GM18499 (cell line): ENCODE data around the gene WFDC13.
"Not testable (repeated sequence)": the region's sequence is repeated elsewhere in the genome, so short reads cannot be mapped to it uniquely, and the experiment has no call there.

Experiments
- ATAC-seq: cut with Tn5 transposase; IDR thresholded peaks from one replicate; pipeline ENCODE4 v1.9.1; 2021; ENCODE audit warnings: moderate number of reproducible peaks; ENCODE audit not compliant: insufficient read depth, unreplicated experiment

WFDC13 gene, protein sequence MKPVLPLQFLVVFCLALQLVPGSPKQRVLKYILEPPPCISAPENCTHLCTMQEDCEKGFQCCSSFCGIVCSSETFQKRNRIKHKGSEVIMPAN

DNA sequence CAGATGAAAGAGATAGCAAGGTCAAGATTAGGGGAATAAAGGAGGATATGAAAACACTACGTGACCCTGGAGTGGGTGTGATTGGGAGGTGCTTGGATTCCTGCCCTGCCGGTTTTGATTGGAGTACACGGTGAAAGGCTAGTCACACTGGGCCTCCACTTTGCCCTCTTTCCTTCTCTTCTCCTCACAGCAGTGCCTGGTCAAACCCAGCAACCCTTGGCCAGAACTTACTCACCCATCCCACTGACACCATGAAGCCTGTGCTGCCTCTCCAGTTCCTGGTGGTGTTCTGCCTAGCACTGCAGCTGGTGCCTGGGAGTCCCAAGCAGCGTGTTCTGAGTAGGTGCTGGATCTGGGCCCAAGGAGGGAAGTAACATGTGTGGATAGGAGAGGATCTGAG lies at the start of gene WFDC13:
TSS of gene WFDC13 (plus strand) at position 166 of the 400 bp plus-strand sequence. CDS start at position 252, 86 bp downstream.
- ATAC-seq, result no peak

DNA sequence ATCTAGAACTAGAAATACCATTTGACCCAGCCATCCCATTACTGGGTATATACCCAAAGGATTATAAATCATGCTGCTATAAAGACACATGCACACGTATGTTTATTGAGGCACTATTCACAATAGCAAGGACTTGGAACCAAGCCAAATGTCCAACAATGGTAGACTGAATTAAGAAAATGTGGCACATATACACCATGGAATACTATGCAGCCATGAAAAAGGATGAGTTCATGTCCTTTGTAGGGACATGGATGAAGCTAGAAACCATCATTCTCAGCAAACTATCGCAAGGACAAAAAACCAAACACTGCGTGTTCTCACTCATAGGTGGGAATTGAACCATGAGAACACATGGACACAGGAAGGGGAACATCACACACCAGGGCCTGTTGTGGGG lies 44.8 kb upstream of the WFDC13 start:
- not testable (repeated sequence) for ATAC-seq

DNA sequence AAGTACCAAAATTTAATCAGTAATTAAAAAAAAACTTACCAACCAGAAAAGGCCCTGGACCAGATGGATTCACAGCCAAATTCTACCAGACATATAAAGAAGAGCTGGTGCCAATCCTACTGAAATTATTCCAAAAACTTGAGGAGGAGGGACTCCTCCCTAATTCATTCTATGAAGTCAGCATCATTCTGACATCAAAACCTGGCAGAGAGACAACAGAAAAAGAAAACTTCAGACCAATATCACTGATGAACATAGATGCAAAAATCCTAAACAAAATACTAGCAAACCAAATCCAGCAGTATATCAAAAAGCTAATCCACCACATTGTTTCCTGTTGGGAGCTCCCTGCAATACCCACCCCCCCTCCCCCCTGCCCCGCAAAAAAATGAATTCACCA lies 31.7 kb upstream of the WFDC13 start, which contains the start of gene WFDC11:
TSS of gene WFDC11 (minus strand) at position 101 of the 400 bp plus-strand sequence. CDS start 19,639 bp downstream, outside the sequence.
- ATAC-seq, result no peak

DNA sequence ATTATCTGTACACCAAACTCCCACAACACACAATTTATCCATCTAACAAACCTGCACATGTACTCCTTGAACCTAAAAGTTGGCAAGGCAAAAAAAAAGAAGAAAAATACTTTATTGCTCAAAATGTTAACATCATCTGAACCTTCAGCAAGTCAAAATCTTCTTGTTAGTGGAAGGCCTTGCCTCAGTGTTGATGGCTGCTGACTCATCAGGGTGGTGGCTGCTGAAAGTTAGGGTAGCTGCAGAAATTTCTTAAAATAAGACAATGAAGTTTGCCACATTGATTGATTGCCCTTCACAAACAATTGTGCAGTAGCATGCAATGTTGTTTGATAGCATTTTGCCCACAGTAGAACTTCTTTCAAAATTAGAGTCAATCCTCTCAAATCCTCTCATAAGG lies 29.1 kb upstream of the WFDC13 start:
- ATAC-seq, result no peak

DNA sequence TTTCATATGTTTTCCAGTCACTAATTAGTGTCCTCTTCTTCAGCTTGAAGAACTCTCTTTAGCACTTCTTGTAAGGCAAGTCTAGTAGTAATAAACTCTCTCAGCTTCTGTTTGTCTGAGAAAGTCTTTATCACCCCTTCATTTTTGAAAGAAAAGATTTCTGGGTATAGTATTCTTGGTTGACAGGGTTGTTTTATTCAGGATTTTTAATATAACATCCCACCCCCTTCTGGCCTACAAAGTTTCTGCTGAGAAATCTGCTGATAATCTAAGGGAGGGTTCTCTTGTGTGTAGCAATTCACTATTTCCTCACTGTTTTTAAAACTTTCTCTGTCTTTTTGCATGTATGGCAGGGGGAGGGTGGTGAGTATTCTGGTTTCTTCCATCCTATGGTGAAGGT lies 22.2 kb upstream of the WFDC13 start:
- no peak for ATAC-seq

DNA sequence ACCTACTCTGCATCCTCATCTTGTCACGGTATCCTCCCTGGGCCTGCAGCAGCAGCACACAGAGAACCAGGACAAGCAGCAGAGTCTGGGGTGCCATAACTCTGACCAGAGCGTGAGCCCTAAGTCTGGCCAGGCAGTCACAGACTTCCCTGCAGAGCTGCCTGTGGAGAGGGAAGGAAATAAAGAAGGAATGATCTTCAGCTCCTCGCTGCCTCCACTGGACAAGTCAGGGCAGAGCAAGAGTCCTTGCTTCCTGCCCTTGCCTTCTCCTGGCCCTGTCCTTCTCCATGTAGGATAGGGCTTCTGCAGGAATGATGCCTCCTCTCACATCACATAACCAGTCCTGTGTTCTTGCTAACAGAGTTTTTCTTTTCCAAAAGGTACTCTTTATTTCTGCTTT lies 15.9 kb upstream of the WFDC13 start:
- ATAC-seq, result no peak

DNA sequence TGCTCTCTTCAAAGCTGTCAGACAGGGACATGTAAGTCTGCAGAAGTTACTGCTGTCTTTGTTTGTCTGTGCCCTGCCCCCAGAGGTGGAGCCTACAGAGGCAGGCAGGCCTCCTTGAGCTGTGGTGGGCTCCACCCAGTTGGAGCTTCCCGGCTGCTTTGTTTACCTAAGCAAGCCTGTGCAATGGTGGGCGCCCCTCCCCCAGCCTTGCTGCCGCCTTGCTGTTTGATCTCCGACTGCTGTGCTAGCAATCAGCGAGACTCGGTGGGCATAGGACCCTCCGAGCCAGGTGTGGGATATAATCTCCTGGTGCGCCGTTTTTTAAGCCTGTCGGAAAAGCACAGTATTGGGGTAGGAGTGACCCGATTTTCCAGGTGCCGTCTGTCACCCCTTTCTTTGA lies 8.5 kb upstream of the WFDC13 start:
- ATAC-seq, result not testable (repeated sequence)

DNA sequence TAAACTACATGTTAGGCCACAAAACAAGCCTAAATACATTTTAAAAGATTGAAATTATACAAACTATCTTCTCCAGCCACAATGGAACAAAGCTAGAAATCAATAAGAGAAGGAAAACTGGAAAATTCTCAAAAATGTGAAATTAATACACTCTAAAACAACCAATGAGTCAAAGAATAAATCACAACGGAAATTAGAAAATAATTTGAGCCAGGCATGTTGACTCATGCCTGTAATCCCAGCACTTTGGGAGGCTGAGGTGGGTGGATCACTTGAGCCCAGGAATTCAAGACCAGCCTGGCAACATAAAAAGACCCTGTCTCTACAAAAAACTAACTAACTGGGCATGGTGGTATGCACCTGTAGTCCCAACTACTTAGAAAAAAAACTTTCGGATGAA lies 6.3 kb upstream of the WFDC13 start:
- ATAC-seq, result no peak

DNA sequence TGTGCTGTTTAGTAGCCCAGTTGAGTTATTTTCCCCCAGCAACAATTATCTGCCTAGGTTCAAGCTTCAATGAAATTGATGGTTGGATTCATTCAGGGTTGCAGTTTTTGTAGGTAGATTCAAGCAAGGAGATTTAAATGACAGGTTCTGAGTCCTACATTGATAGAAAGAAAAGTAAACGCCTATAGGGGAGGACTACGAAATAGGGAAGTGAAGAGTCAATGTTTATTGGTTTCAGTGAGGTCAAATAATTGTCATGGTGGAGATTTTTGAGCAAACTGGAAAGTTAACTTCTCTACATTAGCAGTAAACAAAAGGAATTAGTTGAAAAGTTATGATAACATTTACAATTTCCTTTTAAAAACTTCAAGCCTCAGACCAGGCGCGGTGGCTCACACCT lies 734 bp upstream of the WFDC13 start:
- ATAC-seq, result no peak

DNA sequence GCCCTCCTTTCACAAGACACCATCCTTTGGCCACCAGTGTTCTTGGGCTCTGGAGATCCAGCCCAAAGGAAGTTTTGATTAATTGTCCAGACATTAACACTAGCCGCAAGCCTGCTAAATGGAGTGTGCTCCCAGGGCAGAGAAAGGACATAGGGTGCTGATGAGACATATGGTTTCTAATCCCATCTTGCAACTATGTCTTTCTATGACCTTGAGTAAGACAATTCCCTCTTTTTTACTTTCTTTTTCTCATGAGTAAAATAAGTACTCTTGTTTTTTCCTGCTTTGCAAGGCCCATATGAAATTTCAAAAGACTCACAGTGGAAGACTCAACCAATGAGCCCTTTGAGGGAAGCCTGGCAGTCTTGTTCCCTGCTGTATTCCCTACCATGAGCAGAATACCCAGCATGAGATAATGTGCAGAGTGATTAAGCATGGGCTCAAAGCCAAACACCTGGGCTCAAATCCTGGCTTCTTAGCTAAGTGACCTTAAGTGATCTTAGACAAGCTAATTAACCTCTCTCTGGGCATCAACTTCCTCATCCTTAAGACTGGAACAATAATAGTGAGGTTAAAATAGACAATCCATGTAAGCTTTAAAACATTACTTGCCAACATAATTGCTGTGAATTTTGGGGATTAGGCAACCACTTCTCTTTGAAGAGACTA lies 3.3 kb downstream of the WFDC13 start, which contains the start of gene WFDC10B:
TSS of gene WFDC10B (minus strand) at position 51 of the 669 bp plus-strand sequence. CDS start 19,027 bp downstream, outside the sequence.
- ATAC-seq, result no peak

DNA sequence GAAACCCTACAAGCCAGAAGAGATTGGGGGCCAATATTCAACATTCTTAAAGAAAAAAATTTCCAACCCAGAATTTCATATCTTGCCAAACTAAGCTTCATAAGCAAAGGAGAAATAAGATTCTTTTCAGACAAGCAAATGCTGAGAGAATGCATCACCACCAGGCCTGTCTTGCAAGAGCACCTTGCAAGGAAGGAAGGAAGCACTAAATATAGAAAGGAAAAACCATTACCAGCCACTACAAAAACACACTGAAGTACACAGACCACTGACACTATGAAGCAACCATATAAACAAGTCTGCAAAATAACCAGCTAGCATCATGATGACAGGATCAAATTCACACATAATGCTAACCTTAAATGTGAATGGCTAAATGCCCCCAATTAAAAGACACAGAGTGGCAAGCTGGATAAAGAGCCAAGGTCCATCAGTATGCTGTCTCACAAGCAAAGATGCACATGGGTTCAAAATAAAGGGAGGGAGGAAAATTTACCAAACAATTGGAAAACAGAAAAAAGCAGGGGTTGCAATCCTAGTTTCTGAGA lies 14.4 kb downstream of the WFDC13 start:
- not testable (repeated sequence) for ATAC-seq

DNA sequence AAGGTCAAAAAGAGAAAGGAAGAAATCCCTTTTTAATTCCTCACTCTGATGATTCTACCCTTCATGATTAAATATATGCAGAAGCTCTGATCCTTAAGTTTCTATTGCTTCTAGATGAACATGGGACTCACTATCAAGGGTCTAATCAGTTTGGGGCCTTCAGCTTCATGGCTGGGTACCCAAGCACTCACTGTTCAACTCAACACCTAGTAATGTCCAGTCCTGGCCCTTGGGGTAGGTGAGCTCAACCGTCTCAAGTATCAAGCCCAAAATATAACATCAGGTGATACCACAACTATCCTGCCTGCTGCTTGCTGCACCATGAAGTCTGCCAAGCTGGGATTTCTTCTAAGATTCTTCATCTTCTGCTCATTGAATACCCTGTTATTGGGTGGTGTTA lies 20.2 kb downstream of the WFDC13 start, which contains the start of gene SPINT4:
TSS of gene SPINT4 (plus strand) at position 301 of the 400 bp plus-strand sequence. CDS start at position 322, 21 bp downstream.
- no peak for ATAC-seq

DNA sequence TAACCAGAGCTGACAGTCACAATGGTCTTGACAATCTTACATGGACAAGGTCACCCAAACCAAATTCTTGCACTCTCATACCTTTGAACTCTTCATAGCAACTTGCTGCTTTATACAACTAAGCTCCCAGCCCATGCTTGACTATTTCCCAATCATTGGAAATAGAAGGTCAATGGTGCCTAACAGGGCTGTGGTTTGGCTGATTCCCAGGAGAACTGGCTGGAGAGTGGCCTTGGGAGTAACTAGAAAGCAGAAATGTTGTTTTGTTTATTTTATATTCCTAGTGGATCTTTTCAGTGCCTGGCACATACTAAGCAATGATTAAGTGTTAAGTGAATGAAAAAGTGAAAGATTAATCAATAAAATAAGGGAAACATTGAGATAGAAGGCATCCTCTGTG lies 23.3 kb downstream of the WFDC13 start:
- ATAC-seq, result no peak

DNA sequence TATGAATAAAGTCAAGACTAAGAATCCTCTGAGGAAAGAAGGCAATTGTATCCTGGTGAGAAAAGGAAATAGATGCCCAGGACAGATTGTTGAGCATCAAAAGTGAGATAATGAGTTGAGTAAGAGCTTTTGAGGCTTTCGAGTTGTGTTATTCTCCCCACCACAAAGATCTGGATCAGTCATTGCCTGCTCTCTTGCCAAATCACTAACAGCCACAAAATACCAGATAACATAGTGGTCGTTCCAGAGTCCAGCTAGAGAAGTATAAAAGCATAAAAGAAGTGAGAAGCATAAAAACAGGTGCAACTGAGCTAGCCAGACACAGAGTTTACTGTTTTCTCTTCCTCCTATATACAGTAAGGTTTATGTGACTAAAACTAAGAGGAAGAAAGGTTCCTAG lies 25.2 kb downstream of the WFDC13 start:
- no peak for ATAC-seq

DNA sequence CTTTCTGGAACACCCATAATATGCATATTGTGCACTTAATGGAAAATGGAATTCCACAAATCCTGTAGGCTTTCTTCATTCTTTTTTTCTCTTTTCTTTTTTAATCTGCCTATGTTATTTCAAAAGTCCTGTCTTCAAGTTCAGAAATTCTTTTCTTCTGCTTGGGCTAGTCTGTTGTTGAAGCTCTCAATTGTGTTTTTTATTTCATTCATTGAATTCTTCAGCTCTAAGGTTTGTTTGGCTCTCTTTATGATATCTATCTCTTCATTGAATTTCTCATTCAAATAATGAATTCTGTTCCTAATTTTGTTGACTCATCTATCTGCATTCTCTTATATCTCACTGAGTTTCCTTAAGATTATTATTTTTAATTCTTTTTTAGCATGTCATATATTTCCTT lies 30.4 kb downstream of the WFDC13 start:
- no peak for ATAC-seq

DNA sequence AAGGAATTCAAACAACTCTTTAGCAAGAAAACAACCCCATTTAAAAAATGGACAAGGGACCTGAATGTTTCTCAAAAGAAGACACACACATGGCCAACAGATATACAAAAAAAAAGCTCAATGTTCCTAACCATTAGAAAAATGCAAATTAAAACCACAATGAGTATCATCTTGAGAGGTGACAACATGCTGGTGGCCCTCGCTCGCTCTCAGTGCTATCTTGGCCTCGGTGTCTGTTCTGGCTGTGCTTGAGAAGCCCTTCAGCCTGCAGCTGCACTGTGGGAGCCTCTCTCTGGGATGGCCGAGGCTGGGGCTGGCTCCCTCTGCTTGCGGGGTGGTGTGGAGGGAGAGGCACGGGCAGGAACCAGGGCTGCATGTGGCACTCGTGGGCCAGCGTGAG lies 33.7 kb downstream of the WFDC13 start:
- ATAC-seq, result no peak

DNA sequence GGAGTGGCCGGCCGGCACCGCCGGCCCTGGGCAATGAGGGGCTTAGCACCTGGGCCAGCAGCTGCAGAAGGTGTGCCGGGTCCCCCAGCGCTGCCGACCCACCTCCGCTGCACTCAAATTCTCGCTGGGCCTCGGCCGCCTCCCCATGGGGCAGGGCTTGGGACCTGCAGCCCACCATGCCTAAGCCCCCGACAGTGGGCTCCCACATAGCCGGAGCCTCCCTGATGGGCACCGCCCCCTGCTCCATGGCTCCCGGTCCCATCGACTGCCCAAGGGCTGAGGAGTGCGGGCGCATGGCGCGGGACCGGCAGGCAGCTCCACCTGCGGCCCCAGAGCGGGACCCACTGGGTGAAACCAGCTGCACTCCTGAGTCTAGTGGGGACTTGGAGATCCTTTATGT lies 34.1 kb downstream of the WFDC13 start:
- ATAC-seq, result no peak

DNA sequence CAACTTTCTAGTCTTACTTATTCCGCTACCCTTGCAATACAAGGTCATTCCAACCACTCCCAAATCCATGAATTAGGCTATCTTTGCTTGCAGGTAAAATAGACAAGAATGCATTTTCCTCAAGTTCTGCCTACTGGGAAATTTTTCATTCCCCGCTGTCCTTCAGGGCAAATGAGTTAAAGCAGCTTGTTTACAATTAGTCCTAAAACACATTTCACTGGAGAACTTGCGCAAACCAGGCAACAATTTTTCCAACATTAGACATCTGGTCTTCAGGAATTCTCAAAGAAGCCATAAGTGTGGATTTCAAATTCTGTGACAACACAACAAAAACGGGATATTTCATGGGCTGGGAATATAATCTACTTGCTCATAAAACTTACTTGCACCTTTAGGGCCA lies 40.8 kb downstream of the WFDC13 start:
- no peak for ATAC-seq

DNA sequence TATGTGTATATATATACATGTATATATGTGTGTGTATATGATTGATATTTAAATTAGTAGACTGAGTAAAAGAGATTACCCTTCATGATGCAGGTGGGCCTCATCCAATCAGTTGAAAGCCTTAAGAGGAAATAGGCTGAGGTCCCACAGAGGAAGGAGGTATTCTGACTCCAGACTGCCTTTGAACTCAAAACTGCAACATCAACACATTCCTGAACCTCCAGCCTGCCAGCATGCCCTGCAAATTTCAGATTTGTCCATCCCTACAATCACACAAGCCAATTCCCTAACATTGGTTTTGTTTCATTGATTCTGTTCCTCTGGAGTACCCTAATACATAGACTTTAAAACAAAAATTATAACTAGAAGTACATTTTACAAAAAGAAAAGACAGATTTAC lies 43.2 kb downstream of the WFDC13 start:
- no peak for ATAC-seq

DNA sequence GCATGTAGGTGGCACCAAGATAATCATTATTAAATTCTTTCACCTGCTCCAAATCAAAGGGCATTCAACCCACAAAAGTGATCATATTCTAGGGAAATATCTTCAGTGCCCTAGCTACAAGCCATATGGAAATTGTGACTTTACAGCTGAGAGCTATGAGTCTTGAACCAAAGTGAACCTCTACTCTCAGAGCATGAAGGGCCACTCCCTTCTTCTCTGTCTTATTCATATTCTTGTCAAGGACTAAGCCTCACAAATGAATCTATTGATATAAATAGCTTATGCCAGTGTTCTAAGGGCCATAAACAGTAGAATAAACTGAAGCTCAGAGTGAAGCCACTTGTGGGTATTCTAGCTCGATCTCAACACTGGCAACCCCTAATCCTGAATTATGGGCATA lies 49.9 kb downstream of the WFDC13 start:
- no peak for ATAC-seq

DNA sequence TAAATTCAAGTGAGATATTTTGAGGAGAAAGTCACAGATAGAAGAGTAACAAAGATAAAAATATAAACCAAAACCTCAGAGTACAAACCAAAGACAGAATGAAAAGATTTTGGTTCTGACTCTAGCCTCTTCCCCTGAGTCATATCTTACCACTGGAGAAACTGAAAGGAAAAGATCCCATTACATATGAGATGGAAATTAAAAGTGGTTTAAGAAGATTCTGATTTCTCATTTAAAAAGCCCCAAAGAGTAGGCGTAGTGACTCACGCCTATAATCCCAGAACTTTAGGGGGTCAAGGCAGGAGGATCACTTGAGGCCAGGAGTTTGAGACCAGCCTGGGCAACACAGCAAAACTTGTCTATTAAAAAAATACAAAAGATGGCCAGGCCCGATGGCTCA lies 50.9 kb downstream of the WFDC13 start:
- ATAC-seq, result no peak

DNA sequence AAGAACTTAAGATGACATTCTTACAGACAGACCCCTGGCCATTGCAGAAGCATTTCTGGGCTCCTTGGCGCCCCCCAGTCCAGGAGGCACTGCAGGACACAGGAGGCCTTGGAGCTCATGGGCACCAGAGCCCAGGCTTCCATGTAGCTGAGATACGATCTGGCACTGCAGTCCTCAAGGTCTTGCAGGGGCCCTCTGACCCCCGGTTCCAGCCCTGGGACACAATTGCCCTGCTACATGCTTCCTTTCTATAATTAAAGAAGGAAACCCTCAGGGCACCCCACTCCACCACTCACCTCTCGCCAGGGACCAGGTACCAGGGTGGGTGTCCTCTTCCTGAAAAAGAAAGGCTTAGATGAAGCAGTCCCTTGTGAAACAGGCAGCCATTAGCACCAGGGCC lies 56.3 kb downstream of the WFDC13 start:
- no peak for ATAC-seq
